ENCODE results near the gene RGS3.

The RGS3 gene

DNA sequence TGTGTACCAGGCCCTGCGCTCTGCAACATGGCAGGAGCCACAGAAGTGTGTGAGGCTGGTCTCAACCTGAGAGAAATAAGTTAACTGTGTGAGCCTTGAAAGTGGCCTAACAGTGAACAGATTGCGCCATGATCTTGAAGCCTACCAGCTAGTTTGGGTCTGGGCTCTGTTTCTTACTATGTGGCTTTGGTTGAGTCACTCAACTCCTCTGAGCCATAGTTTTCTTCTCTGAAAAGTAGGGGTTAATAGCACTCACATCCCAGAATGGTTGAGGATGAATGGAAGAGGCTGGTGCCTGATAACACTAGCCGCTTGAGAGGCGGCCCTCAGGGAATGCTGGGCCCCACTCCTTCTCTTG lies 121.5 kb downstream of the RGS3 start:
- no peaks in the 10 kb centered on the region for H3K36me3 ChIP-seq (ENCODE audit: control insufficient read depth in 2 of 2, insufficient read depth in 1 of 2, low read length in 2 of 2)
- TF ChIP-seq ZNF596 (tag by site-specific recombination; IDR thresholded peaks at IDR 0.05) (no peak), KLF16 (tag by site-specific recombination; IDR thresholded peaks at IDR 0.05) (no peak), ZNF366 (tag by site-specific recombination; conservative IDR thresholded peaks at IDR 0.05) (no peak), ZNF2 (tag by site-specific recombination; IDR thresholded peaks at IDR 0.05) (no peak), RBAK (tag by site-specific recombination; IDR thresholded peaks at IDR 0.05) (no peak), IKZF3 (tag by site-specific recombination; IDR thresholded peaks at IDR 0.05) (no peak), YY2 (tag by site-specific recombination; IDR thresholded peaks at IDR 0.05) (no peak), KLF8 (tag by site-specific recombination; IDR thresholded peaks at IDR 0.05) (no peak), ZNF529 (tag by site-specific recombination; IDR thresholded peaks at IDR 0.05; ENCODE audit: insufficient replicate concordance) (no peak), ZNF292 (tag by site-specific recombination; IDR thresholded peaks at IDR 0.05; ENCODE audit: borderline replicate concordance, low read depth) (no peak), ZNF37A (tag by site-specific recombination; IDR thresholded peaks at IDR 0.05) (no peak), ZNF138 (tag by site-specific recombination; IDR thresholded peaks at IDR 0.05; ENCODE audit: borderline replicate concordance) (no peak), ZNF660 (tag by site-specific recombination; IDR thresholded peaks at IDR 0.05) (no peak)
- TF ChIP-seq, protein P1, sequence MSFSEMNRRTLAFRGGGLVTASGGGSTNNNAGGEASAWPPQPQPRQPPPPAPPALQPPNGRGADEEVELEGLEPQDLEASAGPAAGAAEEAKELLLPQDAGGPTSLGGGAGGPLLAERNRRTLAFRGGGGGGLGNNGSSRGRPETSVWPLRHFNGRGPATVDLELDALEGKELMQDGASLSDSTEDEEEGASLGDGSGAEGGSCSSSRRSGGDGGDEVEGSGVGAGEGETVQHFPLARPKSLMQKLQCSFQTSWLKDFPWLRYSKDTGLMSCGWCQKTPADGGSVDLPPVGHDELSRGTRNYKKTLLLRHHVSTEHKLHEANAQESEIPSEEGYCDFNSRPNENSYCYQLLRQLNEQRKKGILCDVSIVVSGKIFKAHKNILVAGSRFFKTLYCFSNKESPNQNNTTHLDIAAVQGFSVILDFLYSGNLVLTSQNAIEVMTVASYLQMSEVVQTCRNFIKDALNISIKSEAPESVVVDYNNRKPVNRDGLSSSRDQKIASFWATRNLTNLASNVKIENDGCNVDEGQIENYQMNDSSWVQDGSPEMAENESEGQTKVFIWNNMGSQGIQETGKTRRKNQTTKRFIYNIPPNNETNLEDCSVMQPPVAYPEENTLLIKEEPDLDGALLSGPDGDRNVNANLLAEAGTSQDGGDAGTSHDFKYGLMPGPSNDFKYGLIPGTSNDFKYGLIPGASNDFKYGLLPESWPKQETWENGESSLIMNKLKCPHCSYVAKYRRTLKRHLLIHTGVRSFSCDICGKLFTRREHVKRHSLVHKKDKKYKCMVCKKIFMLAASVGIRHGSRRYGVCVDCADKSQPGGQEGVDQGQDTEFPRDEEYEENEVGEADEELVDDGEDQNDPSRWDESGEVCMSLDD (tag by site-specific recombination; IDR thresholded peaks at IDR 0.05): no peak
- TF ChIP-seq, protein P2, sequence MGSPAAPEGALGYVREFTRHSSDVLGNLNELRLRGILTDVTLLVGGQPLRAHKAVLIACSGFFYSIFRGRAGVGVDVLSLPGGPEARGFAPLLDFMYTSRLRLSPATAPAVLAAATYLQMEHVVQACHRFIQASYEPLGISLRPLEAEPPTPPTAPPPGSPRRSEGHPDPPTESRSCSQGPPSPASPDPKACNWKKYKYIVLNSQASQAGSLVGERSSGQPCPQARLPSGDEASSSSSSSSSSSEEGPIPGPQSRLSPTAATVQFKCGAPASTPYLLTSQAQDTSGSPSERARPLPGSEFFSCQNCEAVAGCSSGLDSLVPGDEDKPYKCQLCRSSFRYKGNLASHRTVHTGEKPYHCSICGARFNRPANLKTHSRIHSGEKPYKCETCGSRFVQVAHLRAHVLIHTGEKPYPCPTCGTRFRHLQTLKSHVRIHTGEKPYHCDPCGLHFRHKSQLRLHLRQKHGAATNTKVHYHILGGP (tag by site-specific recombination; IDR thresholded peaks at IDR 0.05): no peak
- TF ChIP-seq, protein P3, sequence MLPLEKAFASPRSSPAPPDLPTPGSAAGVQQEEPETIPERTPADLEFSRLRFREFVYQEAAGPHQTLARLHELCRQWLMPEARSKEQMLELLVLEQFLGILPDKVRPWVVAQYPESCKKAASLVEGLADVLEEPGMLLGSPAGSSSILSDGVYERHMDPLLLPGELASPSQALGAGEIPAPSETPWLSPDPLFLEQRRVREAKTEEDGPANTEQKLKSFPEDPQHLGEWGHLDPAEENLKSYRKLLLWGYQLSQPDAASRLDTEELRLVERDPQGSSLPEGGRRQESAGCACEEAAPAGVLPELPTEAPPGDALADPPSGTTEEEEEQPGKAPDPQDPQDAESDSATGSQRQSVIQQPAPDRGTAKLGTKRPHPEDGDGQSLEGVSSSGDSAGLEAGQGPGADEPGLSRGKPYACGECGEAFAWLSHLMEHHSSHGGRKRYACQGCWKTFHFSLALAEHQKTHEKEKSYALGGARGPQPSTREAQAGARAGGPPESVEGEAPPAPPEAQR (tag by site-specific recombination; IDR thresholded peaks at IDR 0.05): no peak
- TF ChIP-seq, protein P4, sequence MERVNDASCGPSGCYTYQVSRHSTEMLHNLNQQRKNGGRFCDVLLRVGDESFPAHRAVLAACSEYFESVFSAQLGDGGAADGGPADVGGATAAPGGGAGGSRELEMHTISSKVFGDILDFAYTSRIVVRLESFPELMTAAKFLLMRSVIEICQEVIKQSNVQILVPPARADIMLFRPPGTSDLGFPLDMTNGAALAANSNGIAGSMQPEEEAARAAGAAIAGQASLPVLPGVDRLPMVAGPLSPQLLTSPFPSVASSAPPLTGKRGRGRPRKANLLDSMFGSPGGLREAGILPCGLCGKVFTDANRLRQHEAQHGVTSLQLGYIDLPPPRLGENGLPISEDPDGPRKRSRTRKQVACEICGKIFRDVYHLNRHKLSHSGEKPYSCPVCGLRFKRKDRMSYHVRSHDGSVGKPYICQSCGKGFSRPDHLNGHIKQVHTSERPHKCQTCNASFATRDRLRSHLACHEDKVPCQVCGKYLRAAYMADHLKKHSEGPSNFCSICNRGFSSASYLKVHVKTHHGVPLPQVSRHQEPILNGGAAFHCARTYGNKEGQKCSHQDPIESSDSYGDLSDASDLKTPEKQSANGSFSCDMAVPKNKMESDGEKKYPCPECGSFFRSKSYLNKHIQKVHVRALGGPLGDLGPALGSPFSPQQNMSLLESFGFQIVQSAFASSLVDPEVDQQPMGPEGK (tag by site-specific recombination; IDR thresholded peaks at IDR 0.05): no peak
- POLR2A ChIA-PET: no interaction called here

DNA sequence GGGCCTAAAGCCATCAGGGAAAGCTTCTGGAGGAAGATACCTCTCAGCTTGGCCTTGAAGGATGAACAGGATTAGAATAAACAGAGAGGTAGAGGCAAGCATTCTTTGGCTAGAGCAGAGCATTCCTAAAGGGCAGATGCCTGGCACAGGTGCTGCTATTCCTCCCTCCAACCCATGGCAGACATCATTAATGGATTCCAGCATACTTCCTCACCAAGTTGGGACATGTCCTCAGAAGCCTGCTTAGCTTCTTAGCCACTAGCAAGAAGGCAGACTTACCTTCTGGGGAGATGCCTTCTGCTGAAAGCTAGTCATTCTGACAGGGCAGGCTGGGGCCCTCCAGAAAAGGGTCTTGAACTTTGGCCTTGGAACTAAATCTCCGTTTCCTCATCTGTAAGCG lies 122.0 kb downstream of the RGS3 start:
- Histone ChIP-seq H3K27ac (ENCODE audit: extremely low read depth, low read depth, low read length) (no peak overlapping the region), H3K36me3 (ENCODE audit: control insufficient read depth in 2 of 2, insufficient read depth in 1 of 2, low read length in 2 of 2) (no peaks in the 10 kb centered on the region), H3K4me3 (ENCODE audit: low read depth, low read length) (no peak overlapping the region), H3K4me1 (ENCODE audit: control insufficient read depth, insufficient read depth, low read length) (no peaks in the 10 kb centered on the region), H3K9me3 (ENCODE audit: control insufficient read depth, insufficient read depth, low read depth, low read length) (no peaks in the 10 kb centered on the region)
- POLR2A ChIA-PET: no interaction called here
- CTCF ChIA-PET: interaction anchor here (0.5 to 20.2 kb wide), 3 partner anchors 69 to 277 kb away, joined by 4 to 831 read pairs (median 201); no protein-coding TSS in a partner anchor
- TF ChIP-seq ZBTB20 (tag by site-specific recombination; IDR thresholded peaks at IDR 0.05): no peak
- TF ChIP-seq KLF1 (tag by site-specific recombination; IDR thresholded peaks at IDR 0.05): no peak
- TF ChIP-seq KLF7 (tag by site-specific recombination; IDR thresholded peaks at IDR 0.05; ENCODE audit: borderline replicate concordance): no peak
- no peak for TF ChIP-seq ZNF221 (tag by site-specific recombination; IDR thresholded peaks at IDR 0.05; ENCODE audit: borderline replicate concordance)
- TF ChIP-seq, protein P1 (tag by site-specific recombination; IDR thresholded peaks at IDR 0.05): no peak
- no peak for TF ChIP-seq SETDB1 (IDR thresholded peaks at IDR 0.05; ENCODE audit: insufficient read length, low read length)
- TF ChIP-seq, protein P5, sequence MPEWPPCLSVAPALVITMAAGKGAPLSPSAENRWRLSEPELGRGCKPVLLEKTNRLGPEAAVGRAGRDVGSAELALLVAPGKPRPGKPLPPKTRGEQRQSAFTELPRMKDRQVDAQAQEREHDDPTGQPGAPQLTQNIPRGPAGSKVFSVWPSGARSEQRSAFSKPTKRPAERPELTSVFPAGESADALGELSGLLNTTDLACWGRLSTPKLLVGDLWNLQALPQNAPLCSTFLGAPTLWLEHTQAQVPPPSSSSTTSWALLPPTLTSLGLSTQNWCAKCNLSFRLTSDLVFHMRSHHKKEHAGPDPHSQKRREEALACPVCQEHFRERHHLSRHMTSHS (tag by site-specific recombination; IDR thresholded peaks at IDR 0.05): no peak
- no peak for TF ChIP-seq WT1 (tag by site-specific recombination; IDR thresholded peaks at IDR 0.05)
- no peak for TF ChIP-seq ZNF16 (tag by site-specific recombination; IDR thresholded peaks at IDR 0.05; ENCODE audit: low read depth)

More for the DNA sequence above, 121.5 kb downstream of the RGS3 start:
- Histone ChIP-seq H3K9me3 (ENCODE audit: control insufficient read depth, insufficient read depth, low read depth, low read length) (no peaks in the 10 kb centered on the region), H3K27ac (ENCODE audit: extremely low read depth, low read depth, low read length) (no peak overlapping the region), H3K4me3 (ENCODE audit: low read depth, low read length) (no peak overlapping the region), H3K4me1 (ENCODE audit: control insufficient read depth, insufficient read depth, low read length) (no peaks in the 10 kb centered on the region)
- CTCF ChIA-PET: interaction anchor here (0.5 to 20.2 kb wide), 4 partner anchors 10 to 277 kb away, joined by 3 to 831 read pairs (median 102); no protein-coding TSS in a partner anchor

Measured in HEK293 (cell line).